GM18907 (cell line): Measurements from ENCODE around the gene OR7D2.

Experiments
- ATAC-seq: cut with Tn5 transposase; IDR thresholded peaks from one replicate; pipeline ENCODE4 v1.9.1; 2021; ENCODE audit warnings: mild to moderate bottlenecking, moderate library complexity; ENCODE audit not compliant: unreplicated experiment

The OR7D2 gene

DNA sequence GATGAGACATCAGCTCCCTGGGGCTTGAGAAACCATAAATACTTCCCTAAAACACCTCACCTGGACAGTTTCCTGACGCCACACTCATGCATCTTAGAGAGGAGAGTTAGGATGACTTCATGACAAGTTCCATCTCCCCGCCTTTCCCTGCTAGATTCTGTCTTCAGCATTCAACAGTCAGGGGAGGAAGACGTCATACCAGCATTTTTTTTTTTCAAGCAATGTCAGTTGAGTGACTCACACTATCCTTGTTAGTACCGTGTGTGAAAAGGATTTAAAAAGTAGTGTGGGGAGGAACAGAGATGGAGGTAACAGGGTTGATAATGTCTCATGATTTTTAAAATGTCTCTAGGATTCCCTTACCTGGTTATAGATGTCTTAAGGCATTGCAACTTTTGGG lies at the start of gene OR7D2:
TSS of gene OR7D2 (plus strand) at position 79 of the 400 bp plus-strand sequence. CDS start 6,803 bp downstream, outside the sequence.
- no peak for ATAC-seq

DNA sequence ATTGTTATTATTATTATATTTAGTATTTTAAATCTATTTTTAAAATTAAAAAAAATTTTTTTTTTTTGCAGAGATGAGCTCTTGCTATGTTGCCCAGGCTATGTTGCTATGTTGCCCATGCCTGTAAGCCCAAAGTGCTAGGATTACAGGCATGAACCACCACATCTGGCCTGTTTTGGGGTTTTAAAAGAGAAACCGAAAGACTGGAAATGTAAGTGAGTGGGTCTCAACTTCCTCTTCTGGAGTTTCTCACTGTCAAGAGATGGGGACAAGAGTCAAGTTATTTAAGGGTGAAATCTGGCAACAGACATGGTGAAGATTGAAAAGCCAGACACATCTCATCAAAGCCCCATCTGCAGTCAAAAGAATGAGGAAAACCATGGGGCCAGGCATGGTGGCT lies 47.8 kb upstream of the OR7D2 start:
- no peak for ATAC-seq

- ATAC-seq = no peak
These were observed 46.4 kb upstream of the OR7D2 start for GRCh38 chr19:9132422-9132821.

- ATAC-seq = peak; percentile 16
These were observed 39.1 kb upstream of the OR7D2 start for GRCh38 chr19:9139609-9140158.

GRCh38 chr19:9140159-9140874 lies 38.5 kb upstream of the OR7D2 start, which contains the start of gene ZNF317:
Gene ZNF317 (plus strand): TSS chr19:9140397. CDS start chr19:9156017, 15,620 bp downstream.
- ATAC-seq = peak; percentile 95

DNA sequence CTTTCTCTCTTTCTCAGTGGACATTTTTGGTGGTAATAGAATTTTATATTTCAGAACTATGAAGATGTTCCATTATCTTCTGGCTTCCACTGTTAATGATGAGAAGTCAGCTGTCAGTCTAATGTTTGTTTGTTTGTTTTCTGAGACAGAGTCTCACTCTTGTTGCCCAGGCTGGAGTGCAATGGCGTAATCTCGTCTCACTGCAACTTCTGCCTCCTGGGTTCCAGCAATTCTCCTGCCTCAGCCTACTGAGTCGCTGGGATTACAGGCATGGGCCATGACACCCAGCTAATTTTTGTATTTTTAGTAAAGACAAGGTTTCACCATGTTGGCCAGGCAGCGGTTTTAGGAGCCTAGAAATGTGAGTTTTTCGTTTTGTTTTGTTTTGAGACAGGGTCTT lies 33.9 kb upstream of the OR7D2 start:
- no peak for ATAC-seq

DNA sequence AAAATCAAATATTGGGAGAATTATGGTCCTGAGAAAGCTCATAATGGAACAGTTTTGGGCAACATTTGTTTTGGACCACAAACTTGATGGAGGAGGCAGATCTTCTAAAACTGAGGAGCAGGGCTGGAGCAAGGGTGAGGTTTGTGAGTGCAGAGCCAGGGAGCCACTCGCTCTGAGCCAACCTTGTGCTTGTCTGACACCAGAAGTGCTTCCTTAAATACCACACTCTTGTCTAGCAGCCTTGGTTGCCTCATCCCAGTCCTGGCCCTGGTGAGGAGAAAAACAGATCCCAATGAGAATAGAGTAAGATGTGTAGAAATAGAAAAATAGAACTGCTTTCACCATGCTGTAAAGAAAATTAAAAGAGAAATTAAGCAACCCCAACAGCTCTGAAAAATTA lies 31.9 kb upstream of the OR7D2 start:
- ATAC-seq = no peak

- ATAC-seq = no peak
These were observed 30.1 kb upstream of the OR7D2 start for GRCh38 chr19:9148697-9149096.

- ATAC-seq = no peak
These were observed 28.8 kb upstream of the OR7D2 start for GRCh38 chr19:9149997-9150396.

- no peak for ATAC-seq
These were observed 28.1 kb upstream of the OR7D2 start for GRCh38 chr19:9150650-9151049.

GRCh38 chr19:9151367-9151766 lies 27.4 kb upstream of the OR7D2 start:
- no peak for ATAC-seq

GRCh38 chr19:9155591-9155990 lies 23.2 kb upstream of the OR7D2 start:
- no peak for ATAC-seq

DNA sequence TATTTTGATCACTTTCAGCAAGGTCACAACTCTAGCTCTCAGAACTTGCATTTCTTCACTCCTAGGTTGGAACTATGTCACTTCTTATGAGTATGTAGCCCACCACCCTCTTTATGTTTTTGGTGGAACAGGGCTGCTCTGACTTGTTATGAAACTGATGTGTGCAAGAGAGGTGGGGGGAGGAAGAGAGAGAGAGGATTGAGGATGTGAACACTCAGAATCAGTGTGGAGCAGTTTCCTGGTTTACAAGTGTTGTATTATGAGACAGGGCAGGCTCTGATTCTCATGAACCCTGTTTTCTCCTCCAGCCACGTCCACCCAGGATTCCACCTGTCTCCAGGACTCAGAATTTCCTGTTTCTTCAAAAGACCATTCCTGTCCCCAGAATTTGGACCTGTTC lies 22.5 kb upstream of the OR7D2 start:
- no peak for ATAC-seq

GRCh38 chr19:9159891-9160290 lies 18.9 kb upstream of the OR7D2 start:
- no peak for ATAC-seq

GRCh38 chr19:9161427-9161826 lies 17.4 kb upstream of the OR7D2 start:
- no peak for ATAC-seq

DNA sequence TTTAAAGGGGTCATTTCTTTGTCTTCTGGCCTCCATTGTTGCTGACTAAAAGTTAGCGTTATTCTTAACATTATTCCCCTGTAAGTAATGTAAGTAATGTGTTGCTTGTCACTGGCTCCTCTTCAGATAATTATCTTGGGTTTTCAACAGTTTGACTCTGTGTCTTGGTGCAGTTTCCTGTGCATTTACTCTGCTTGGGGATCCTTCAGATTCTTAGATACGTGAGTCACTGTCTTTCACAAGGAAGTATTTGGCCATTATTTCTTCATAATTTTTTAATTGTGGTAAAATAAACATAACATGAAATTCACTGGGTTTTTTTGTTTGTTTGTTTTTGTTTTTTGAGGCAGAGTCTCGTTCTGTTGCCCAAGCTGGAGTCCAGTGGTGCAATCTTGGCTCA lies 13.5 kb upstream of the OR7D2 start:
- ATAC-seq = no peak

DNA sequence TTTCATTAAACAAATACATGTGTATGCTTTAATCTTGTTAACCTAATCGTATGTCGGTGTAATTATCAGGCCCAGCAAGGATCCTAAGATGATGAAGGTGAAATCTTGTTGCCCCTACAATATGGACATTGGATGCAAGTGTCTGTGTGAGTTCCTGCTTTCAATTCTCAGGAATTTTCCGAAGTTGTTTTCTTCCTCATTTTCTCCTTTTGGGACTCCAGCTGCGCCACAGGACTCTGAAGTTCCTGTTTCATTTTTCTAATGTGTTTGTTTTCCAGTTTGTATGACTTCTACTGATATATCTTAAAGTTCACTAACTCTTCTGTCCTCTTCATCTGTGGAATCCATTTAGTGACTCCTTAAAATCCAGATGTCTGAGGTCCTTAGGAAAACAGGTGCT lies 11.9 kb upstream of the OR7D2 start:
- ATAC-seq = no peak

- ATAC-seq = no peak
These were observed 7.3 kb upstream of the OR7D2 start for GRCh38 chr19:9171393-9171991.

GRCh38 chr19:9175326-9175725 lies 3.5 kb upstream of the OR7D2 start:
- ATAC-seq = no peak

GRCh38 chr19:9183000-9183399 lies 4.2 kb downstream of the OR7D2 start:
- ATAC-seq = no peak

DNA sequence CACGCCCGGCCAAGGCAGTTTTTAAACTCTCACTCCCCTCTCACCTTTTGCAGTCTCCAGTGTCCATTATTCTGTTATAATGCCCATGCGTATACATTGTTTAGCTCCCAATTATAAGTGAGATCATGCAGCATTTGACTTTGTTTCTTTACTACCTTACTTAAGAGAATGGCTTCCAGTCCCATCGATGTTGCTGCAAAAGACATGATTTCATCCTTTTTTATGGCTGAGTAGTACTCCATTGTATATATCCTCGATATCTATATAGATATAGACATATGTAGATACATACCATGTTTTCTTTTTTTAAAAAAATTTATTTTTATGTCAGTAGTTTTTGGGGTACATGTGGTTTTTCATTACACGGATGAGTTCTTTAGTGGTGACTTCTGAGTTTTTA lies 8.4 kb downstream of the OR7D2 start:
- ATAC-seq = no peak

DNA sequence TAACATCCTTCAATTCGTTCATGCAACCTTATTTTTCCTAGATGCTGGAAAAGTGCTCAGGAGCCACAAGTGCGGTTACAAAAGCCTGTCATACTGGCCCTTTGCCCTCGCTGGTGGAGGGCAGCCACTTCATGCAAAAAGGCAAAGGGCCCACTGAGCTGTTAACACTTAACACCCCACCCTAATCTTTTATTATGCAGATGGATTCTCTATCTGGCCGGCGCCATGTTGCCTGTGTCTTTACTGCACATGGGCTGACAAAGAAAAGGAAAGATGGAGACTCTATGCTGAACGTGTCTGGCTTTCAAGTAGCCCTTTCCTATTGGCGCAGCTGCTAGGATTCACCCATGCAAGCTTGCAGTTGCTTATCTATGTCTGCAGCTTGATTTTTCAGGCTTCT lies 10.8 kb downstream of the OR7D2 start:
- no peak for ATAC-seq
